GM12878 (cell line): Measurements from ENCODE around the gene ATL2. TPM values are rescaled to one million over a fixed set of nuclear protein-coding genes. Genes with fewer than 3 reads are reported as not detected.
A peak's percentile ranks its signal among the peaks of the same experiment; 100 is the strongest.

Experiments used
- ATAC-seq: fragments of 200-7000 bp; cut with Tn5 transposase; 3 replicates; pipeline ENCODE4 v1.9.1; 2020; ENCODE audit warnings: mild to moderate bottlenecking, moderate library complexity
- BruUV-seq: library from RNA; stranded (reverse); fragments of 400-500 nt; replicated peaks from 2 replicates; lab custom pipeline; 2021; lab: Mats Ljungman, UMichigan
- CTCF ChIA-PET: fragments of 300-600 bp; sonication (Branson Sonifier 250); formaldehyde crosslinking; extraction: SDS; loops from one replicate; lab custom pipeline; 2021; ENCODE audit warnings: inconsistent platforms; lab: Yijun Ruan, JAX
- POLR2A ChIA-PET: fragments of 350-600 bp; formaldehyde crosslinking; extraction: SDS; loops from one replicate; lab custom pipeline; 2021; ENCODE audit warnings: inconsistent platforms; lab: Charles Lee
- RAD21 ChIA-PET: fragments of 300-600 bp; sonication (Branson Sonifier 250); formaldehyde crosslinking; loops from one replicate; lab custom pipeline; 2023; ENCODE audit warnings: antibody characterized with exemption; ENCODE audit not compliant: unreplicated experiment; lab: Charles Lee
- SMC1A ChIA-PET: fragments of 300-600 bp; sonication (Branson Sonifier 250); formaldehyde crosslinking; loops from one replicate; lab custom pipeline; 2023; ENCODE audit not compliant: unreplicated experiment, uncharacterized antibody; lab: Charles Lee
- DNase-seq: peaks from one replicate; pipeline ENCODE4 v3.0.0-alpha.2; 2011; ENCODE audit warnings: low read depth, low spot score
- FAIRE-seq: peaks from 3 replicates; lab custom pipeline; 2011; peaks lifted over from hg19 to GRCh38; lab: Jason Lieb, UNC
- H2AFZ ChIP-seq: 2 replicates; pipeline ENCODE4 v1.6.0; 2011; ENCODE audit warnings: low read depth, low read length, control low read depth; ENCODE audit not compliant: control insufficient read depth
- H3K27ac ChIP-seq: 2 replicates; pipeline ENCODE4 v1.5.1; 2011; ENCODE audit warnings: control low read depth; ENCODE audit not compliant: control insufficient read depth, insufficient read depth
- H3K27me3 ChIP-seq, 2 experiments: replicated peaks in 1 of 2; 2 replicates each; pipeline versions ENCODE4 v1.6.0 to v1.6.1; 2011; ENCODE audit warnings: low read length in 1 of 2; ENCODE audit not compliant: control insufficient read depth in 2 of 2, insufficient read depth in 2 of 2
- H3K36me3 ChIP-seq, 2 experiments: 2 replicates each; pipeline ENCODE4 v1.5.1; 2011; ENCODE audit warnings: low read length in 1 of 2; ENCODE audit not compliant: control insufficient read depth in 2 of 2, insufficient read depth in 2 of 2
- H3K4me1 ChIP-seq: 2 replicates; pipeline ENCODE4 v1.6.1; 2011; ENCODE audit warnings: mild to moderate bottlenecking, low read length, moderate library complexity, mixed read lengths; ENCODE audit not compliant: control insufficient read depth, insufficient read depth
- H3K4me2 ChIP-seq: 2 replicates; pipeline ENCODE4 v1.6.0; 2011; ENCODE audit warnings: control low read depth; ENCODE audit not compliant: control insufficient read depth, insufficient read depth
- H3K4me3 ChIP-seq: fragments of 200-600 bp; sonication (generic); 2 replicates; pipeline ENCODE4 v1.5.1; 2016
- H3K79me2 ChIP-seq: 2 replicates; pipeline ENCODE4 v1.6.0; 2011; ENCODE audit warnings: low read length; ENCODE audit not compliant: control insufficient read depth, insufficient read depth
- H3K9ac ChIP-seq: 2 replicates; pipeline ENCODE4 v1.8.0; 2011; ENCODE audit warnings: low read length, control low read depth, mixed read lengths; ENCODE audit not compliant: control insufficient read depth, insufficient read depth
- H3K9me3 ChIP-seq: replicated peaks from 3 replicates; pipeline ENCODE4 v1.5.1; 2011; ENCODE audit warnings: mild to moderate bottlenecking, low read length; ENCODE audit not compliant: control insufficient read depth, insufficient read depth
- H4K20me1 ChIP-seq: 2 replicates; pipeline ENCODE4 v1.6.0; 2011; ENCODE audit not compliant: control insufficient read depth, insufficient read depth
- CBFB ChIP-seq: IDR thresholded peaks from 2 replicates; pipeline ENCODE4 v1.6.1; 2016; ENCODE audit warnings: antibody characterized with exemption, low read depth
- IRF4 ChIP-seq: IDR thresholded peaks from 2 replicates; pipeline ENCODE4 v1.6.1; 2011; ENCODE audit warnings: low read depth, low read length
- JUNB ChIP-seq: IDR thresholded peaks from 2 replicates; pipeline ENCODE4 v1.6.1; 2016; ENCODE audit warnings: antibody characterized with exemption, mild to moderate bottlenecking
- MTA3 ChIP-seq: IDR thresholded peaks from 2 replicates; pipeline ENCODE4 v1.6.1; 2012; ENCODE audit warnings: low read length, inconsistent platforms, borderline replicate concordance
- SIX5 ChIP-seq: IDR thresholded peaks from 2 replicates; pipeline ENCODE4 v1.6.1; 2011; ENCODE audit warnings: mild to moderate bottlenecking, low read depth, low read length, moderate library complexity; ENCODE audit not compliant: severe bottlenecking
- SPI1 ChIP-seq: IDR thresholded peaks from 2 replicates; pipeline ENCODE4 v1.6.1; 2011; ENCODE audit warnings: low read depth, mild to moderate bottlenecking, low read length, moderate library complexity, borderline replicate concordance; ENCODE audit not compliant: insufficient read depth
- ZNF384 ChIP-seq: IDR thresholded peaks from 2 replicates; pipeline ENCODE4 v1.6.1; 2012; ENCODE audit warnings: low read depth, mild to moderate bottlenecking, low read length, improper control_type of control experiment, borderline replicate concordance
- WGBS: methylation state at CpG from one replicate; pipeline ENCODE4 v1.1.6; 2016; ENCODE audit warnings: low lambda C conversion rate; ENCODE audit not compliant: insufficient replicate concordance, insufficient coverage; ENCODE audit errors: missing lambda C conversion rate; 5-methylcytosine and 5-hydroxymethylcytosine counted together
- in situ Hi-C: fragments of 300-500 bp; cut with MboI; formaldehyde crosslinking; loops from 9 replicates; pipeline ENCODE4 v1.14.3; 2018; ENCODE audit warnings: mixed read lengths
- intact Hi-C: fragments of 100-400 bp; cut with micrococcal nuclease; formaldehyde crosslinking; loops from one replicate; pipeline ENCODE4 v1.14.2; 2022; ENCODE audit not compliant: unreplicated experiment
- polyA plus RNA-seq, 11 experiments: library from polyadenylated mRNA; depleted of rRNA in 4 of 11; unstranded in 6 of 11; stranded (reverse) in 5 of 11; fragments of >200 nt; fragmentation: Nextera tagmentation in 4 of 11; fragmentation: Illumina TruSeq in 1 of 11; extraction: Ambion mirVana in 4 of 11; extraction: Trizol in 1 of 11; gene quantifications; 1 replicate in 1 of 11; 2 replicates in 10 of 11; pipeline versions ENCODE4 v1.2.1 to v1.2.3, GENCODE V29; 2011 to 2016; ENCODE audit warnings: inconsistent platforms in 2 of 11, missing spikeins in 2 of 11, low read depth in 1 of 11
- total RNA-seq, 4 experiments: library from RNA; depleted of rRNA in 3 of 4; stranded (reverse); fragments of >200 nt in 3 of 4; fragmentation: Illumina TruSeq in 1 of 4; extraction: Trizol in 1 of 4; gene quantifications; 2 replicates each; pipeline versions ENCODE4 v1.2.1 to v1.2.3, GENCODE V29; 2013 to 2021
- TF ChIP-seq, protein P1 (sequence below): IDR thresholded peaks from 2 replicates; pipeline ENCODE4 v1.6.1; 2012; ENCODE audit warnings: low read length, inconsistent platforms

ATL2 gene
- total and polyA plus RNA-seq, 10 of the 15 experiments (the other 5 are each of a cell fraction or from before 2014, with no cell fraction given), result 8.6 to 51.5 (median 41.8) TPM

DNA sequence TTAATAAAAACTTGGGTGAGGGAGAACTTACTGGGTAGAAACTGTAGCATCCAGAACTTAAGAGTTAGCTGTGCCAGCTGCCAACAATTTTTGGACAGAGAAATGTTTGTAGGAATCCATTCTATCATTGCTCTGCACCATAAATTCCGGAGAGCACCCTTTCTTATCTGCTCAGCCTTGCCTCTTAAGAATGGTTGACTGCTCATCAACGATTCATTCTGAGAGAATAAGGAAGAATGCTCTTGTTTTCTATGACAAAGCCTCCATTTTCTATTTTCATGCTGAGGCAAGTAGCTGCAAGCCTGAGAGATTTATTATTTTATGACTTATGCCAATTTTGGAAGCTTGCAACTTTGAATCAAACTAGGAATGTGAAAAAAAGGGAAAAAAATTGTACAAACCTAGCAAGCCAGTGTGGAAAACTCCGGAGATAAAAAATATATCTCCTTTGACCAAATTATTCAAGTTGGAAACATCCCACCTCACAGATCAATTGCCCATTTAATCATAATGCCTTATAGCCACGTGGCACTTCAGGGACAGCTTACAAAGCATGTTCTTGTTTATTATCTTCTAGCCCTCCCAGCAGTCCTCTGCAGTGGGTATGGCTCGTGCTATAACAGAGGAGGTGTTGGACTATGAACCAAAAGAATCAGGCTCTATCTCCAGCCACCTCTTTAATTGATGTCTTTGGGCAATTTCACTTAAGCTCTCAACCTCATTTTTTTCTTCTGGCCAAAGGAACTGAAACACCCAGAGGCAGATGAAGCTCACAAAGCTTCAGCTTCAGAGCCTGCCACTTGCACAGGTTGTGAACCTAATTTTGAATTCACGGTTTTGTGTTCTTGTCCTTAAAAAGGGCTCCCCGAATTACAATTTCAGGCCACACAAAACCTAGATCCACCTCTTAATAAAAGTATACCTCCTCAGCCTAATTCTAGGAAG, 40.9 kb upstream of the ATL2 start:
- CTCF ChIA-PET, result interaction anchor here (1.0 to 1.4 kb wide), 5 partner anchors 9 to 101 kb away, joined by 3 to 4 read pairs (median 3); no protein-coding TSS in a partner anchor

More for the DNA sequence above, 40.9 kb upstream of the ATL2 start:
- H3K79me2 ChIP-seq, result no peaks in the 10 kb centered on the region
- RAD21 ChIA-PET, result interaction anchor here (1.0 to 2.2 kb wide), 4 partner anchors 20 to 90 kb away, joined by 3 to 6 read pairs (median 5); no protein-coding TSS in a partner anchor
- no peaks in the 10 kb centered on the region for H3K27me3 ChIP-seq
- TF ChIP-seq CBFB, result no peak
- 0 out of 2 replicates have a peak, but pooled peaks have one; percentile 28 for TF ChIP-seq ZNF384
- TF ChIP-seq JUNB, result no peak
- peak; percentile 34; the same call in 1 of the 2 replicates for TF ChIP-seq SPI1
- no peak for TF ChIP-seq SIX5
- TF ChIP-seq IRF4, result no peak
- TF ChIP-seq, protein P1, sequence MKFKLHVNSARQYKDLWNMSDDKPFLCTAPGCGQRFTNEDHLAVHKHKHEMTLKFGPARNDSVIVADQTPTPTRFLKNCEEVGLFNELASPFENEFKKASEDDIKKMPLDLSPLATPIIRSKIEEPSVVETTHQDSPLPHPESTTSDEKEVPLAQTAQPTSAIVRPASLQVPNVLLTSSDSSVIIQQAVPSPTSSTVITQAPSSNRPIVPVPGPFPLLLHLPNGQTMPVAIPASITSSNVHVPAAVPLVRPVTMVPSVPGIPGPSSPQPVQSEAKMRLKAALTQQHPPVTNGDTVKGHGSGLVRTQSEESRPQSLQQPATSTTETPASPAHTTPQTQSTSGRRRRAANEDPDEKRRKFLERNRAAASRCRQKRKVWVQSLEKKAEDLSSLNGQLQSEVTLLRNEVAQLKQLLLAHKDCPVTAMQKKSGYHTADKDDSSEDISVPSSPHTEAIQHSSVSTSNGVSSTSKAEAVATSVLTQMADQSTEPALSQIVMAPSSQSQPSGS, result no peak
- no peak for TF ChIP-seq MTA3
- SMC1A ChIA-PET, result interaction anchor here (1.1 to 2.9 kb wide), 9 partner anchors 11 to 103 kb away, joined by 3 to 13 read pairs (median 5); no protein-coding TSS in a partner anchor
- no peak for ATAC-seq
- POLR2A ChIA-PET, result no interaction called here
- no peak overlapping the region for H3K4me3 ChIP-seq
- BruUV-seq, result no TSS peak
- WGBS, result 45% methylated on average over 7 of the region's 7 CpGs
- no peaks in the 10 kb centered on the region; the same call in 2 of the 3 replicates for H3K9me3 ChIP-seq
- H3K9ac ChIP-seq, result no peak overlapping the region
- H4K20me1 ChIP-seq, result no peaks in the 10 kb centered on the region
- peaks cover 16% of the 10 kb centered on the region for H3K4me1 ChIP-seq
- H3K27ac ChIP-seq, result no peak overlapping the region
- H3K4me2 ChIP-seq, result peak overlapping the region; percentile 7
- intact Hi-C loops (no loop called here), in situ Hi-C loops (no loop called here)
- peak overlapping the region; percentile 35; the same call in 1 of the 2 replicates for H2AFZ ChIP-seq
- no peak for DNase-seq
- no peaks in the 10 kb centered on the region for H3K36me3 ChIP-seq
- no peak for FAIRE-seq
